ENCODE data around the gene ONECUT3. TPM values are rescaled to one million over a fixed set of nuclear protein-coding genes. Genes with fewer than 3 reads are reported as not detected.

The ONECUT3 gene
- total and polyA plus RNA-seq, 10 of the 15 experiments (the other 5 are each of a cell fraction or from before 2014, with no cell fraction given): not detected

DNA sequence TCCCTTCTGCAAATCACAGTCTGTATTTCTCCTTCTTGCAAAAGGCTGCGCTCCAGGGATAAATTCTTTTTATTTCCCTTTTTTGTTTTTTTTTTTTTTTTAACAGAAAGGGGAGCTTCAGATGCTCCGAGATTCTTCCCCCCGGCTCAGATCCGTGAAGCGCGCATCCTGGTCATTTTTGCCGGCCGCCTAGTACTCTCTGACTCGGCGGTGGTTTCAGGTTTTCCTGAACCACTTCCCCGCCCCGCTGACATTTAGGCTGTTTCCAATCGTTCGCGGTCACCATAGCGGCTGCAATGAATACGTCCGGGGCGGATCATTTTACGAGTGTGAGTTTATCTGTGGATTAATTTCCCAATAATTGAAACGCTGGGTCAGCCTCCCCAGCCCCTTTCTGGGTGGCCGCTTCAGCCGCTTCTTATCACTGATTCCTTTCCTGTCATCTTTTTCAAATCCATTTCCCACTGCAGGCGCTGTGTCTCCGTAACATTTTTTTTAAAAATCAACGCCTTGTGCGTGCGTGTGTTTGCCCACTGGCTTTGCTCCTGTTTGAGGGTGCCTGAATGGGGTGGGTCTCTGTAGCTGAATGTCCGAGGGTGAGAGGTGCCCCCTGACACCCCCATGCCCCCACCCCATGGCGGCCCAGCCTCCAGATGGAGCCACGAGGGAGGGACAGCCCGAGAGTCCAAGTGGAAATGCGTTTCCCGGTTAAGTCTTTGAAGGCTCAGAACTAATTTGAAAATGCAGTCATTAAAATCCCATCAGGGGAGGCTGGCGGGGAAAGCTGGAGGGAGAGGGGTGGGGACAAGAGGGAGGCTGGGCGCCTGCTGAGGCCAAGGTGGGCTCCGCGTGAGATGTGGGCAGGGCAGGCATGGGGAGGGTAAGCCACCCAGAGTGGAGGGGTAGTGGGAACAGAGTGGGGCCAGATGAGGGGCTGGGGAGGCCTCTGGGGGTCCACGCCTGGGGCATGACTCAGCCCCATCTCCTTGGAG is 10.6 kb downstream of the ONECUT3 start:
- no peak for FAIRE-seq

More for the DNA sequence above, 10.6 kb downstream of the ONECUT3 start:
- Histone ChIP-seq H3K4me2 (ENCODE audit: control insufficient read depth, insufficient read depth) (no peak overlapping the region), H3K9ac (ENCODE audit: control insufficient read depth, insufficient read depth, low read length) (no peak overlapping the region), H3K4me1 (ENCODE audit: control insufficient read depth, insufficient read depth, low read length) (no peaks in the 10 kb centered on the region), H3K9me3 (replicated peaks; ENCODE audit: control insufficient read depth, insufficient read depth, low read length) (no peaks in the 10 kb centered on the region), H2AFZ (ENCODE audit: control insufficient read depth, low read depth, low read length) (no peak overlapping the region), H4K20me1 (ENCODE audit: control insufficient read depth, insufficient read depth) (no peaks in the 10 kb centered on the region), H3K27me3 (replicated peaks in 1 of 2; ENCODE audit: control insufficient read depth in 2 of 2, insufficient read depth in 2 of 2, low read length in 1 of 2) (peaks cover 13 to 17% of the 10 kb centered on the region in 2 experiments; a peak in 3 of 4 replicates), H3K27ac (ENCODE audit: control insufficient read depth, insufficient read depth) (no peak overlapping the region), H3K4me3 (no peak overlapping the region), H3K79me2 (ENCODE audit: control insufficient read depth, insufficient read depth, low read length) (no peaks in the 10 kb centered on the region), H3K36me3 (ENCODE audit: control insufficient read depth in 2 of 2, insufficient read depth in 2 of 2, low read length in 1 of 2) (no peaks in the 10 kb centered on the region)
- POLR2A ChIA-PET: no interaction called here
- CTCF ChIA-PET: interaction anchor here (0.6 to 4.8 kb wide), 3 partner anchors 18 to 217 kb away, joined by 3 to 57 read pairs (median 3); no protein-coding TSS in a partner anchor
- ATAC-seq (no peak), DNase-seq (ENCODE audit: low read depth, low spot score) (no peak)
- SMC1A ChIA-PET (ENCODE audit: uncharacterized antibody, unreplicated experiment): no interaction called here
- intact Hi-C loops (cut with micrococcal nuclease; ENCODE audit: unreplicated experiment) (no loop called here), in situ Hi-C loops (cut with MboI) (loop anchor here (10.0 kb wide), 1 partner anchor 219 kb away; no protein-coding TSS in a partner anchor)
- BruUV-seq (replicated peaks): no TSS peak
- RAD21 ChIA-PET (ENCODE audit: unreplicated experiment): interaction anchor here (0.9 kb wide), 1 partner anchor 218 kb away, joined by 3 read pairs; no protein-coding TSS in a partner anchor
- 21% methylated on average over 37 of the region's 39 CpGs for WGBS (ENCODE audit: insufficient coverage, insufficient replicate concordance, low lambda C conversion rate, missing lambda C conversion rate)
- TF ChIP-seq SUPT20H (IDR thresholded peaks at IDR 0.05; ENCODE audit: borderline replicate concordance, control insufficient read depth, low read depth, low read length) (no peak), DPF2 (IDR thresholded peaks at IDR 0.05) (no peak), JUND (IDR thresholded peaks at IDR 0.05; ENCODE audit: low read depth, low read length) (no peak), EED (IDR thresholded peaks at IDR 0.05; ENCODE audit: low read depth) (no peak), BACH1 (IDR thresholded peaks at IDR 0.05; ENCODE audit: borderline replicate concordance) (no peak), PML (IDR thresholded peaks at IDR 0.05; ENCODE audit: low read length) (no peak), YY1 (IDR thresholded peaks at IDR 0.05; ENCODE audit: low read depth, low read length) (no peak), ZBED1 (IDR thresholded peaks at IDR 0.05; ENCODE audit: borderline replicate concordance) (no peak)
- TF ChIP-seq, protein P1, sequence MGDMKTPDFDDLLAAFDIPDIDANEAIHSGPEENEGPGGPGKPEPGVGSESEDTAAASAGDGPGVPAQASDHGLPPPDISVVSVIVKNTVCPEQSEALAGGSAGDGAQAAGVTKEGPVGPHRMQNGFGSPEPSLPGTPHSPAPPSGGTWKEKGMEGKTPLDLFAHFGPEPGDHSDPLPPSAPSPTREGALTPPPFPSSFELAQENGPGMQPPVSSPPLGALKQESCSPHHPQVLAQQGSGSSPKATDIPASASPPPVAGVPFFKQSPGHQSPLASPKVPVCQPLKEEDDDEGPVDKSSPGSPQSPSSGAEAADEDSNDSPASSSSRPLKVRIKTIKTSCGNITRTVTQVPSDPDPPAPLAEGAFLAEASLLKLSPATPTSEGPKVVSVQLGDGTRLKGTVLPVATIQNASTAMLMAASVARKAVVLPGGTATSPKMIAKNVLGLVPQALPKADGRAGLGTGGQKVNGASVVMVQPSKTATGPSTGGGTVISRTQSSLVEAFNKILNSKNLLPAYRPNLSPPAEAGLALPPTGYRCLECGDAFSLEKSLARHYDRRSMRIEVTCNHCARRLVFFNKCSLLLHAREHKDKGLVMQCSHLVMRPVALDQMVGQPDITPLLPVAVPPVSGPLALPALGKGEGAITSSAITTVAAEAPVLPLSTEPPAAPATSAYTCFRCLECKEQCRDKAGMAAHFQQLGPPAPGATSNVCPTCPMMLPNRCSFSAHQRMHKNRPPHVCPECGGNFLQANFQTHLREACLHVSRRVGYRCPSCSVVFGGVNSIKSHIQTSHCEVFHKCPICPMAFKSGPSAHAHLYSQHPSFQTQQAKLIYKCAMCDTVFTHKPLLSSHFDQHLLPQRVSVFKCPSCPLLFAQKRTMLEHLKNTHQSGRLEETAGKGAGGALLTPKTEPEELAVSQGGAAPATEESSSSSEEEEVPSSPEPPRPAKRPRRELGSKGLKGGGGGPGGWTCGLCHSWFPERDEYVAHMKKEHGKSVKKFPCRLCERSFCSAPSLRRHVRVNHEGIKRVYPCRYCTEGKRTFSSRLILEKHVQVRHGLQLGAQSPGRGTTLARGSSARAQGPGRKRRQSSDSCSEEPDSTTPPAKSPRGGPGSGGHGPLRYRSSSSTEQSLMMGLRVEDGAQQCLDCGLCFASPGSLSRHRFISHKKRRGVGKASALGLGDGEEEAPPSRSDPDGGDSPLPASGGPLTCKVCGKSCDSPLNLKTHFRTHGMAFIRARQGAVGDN (IDR thresholded peaks at IDR 0.05): no peak
- TF ChIP-seq, protein P2, sequence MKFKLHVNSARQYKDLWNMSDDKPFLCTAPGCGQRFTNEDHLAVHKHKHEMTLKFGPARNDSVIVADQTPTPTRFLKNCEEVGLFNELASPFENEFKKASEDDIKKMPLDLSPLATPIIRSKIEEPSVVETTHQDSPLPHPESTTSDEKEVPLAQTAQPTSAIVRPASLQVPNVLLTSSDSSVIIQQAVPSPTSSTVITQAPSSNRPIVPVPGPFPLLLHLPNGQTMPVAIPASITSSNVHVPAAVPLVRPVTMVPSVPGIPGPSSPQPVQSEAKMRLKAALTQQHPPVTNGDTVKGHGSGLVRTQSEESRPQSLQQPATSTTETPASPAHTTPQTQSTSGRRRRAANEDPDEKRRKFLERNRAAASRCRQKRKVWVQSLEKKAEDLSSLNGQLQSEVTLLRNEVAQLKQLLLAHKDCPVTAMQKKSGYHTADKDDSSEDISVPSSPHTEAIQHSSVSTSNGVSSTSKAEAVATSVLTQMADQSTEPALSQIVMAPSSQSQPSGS (IDR thresholded peaks at IDR 0.05; ENCODE audit: low read length): no peak
